ENCODE data around the gene ABCC6. TPM values are rescaled to one million over a fixed set of nuclear protein-coding genes. Genes with fewer than 3 reads are reported as not detected.
"Not testable (repeated sequence)": the region's sequence is repeated elsewhere in the genome, so short reads cannot be mapped to it uniquely, and the experiment has no call there.

Gene ABCC6
- total RNA-seq, 1 experiment from 2014 or later = 1.1 TPM

GRCh38 chr16:16154281-16154951 is 68.9 kb downstream of the ABCC6 start:
- no peak overlapping the region for H2AK5ac ChIP-seq (ENCODE audit: insufficient read length, low read length)

DNA sequence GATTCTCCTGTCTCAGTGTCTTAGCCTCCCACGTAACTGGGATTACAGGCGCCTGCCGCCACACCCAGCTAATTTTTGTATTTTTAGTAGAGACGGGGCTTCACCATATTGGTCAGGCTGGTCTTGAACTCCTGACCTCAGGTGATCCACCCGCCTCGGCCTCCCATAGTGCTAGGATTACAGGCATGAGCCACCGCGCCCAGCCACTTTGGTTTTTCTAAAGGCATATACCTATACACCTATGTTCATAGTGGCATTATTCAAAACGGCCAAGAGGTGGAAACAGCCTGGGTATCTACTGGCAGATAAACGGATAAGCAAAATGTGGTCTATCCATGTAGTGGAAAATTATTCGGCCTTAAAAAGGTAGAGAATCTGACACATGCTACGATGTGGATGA is 70.3 kb downstream of the ABCC6 start:
- H2BK12ac ChIP-seq (ENCODE audit: insufficient read length, low read depth, low read length); H2BK5ac ChIP-seq (ENCODE audit: insufficient read length, low read length); H3K4me3 Mint-ChIP-seq; H3K23me2 ChIP-seq (ENCODE audit: insufficient read length, low read depth, low read length, poor library complexity, severe bottlenecking); H3K14ac ChIP-seq (ENCODE audit: insufficient read depth, low read length); H2BK15ac ChIP-seq (ENCODE audit: low read depth, low read length); H3K4me1 Mint-ChIP-seq; H2BK20ac ChIP-seq (ENCODE audit: low read depth, low read length, poor library complexity, severe bottlenecking); H4K8ac ChIP-seq (replicated peaks; ENCODE audit: insufficient read length, low read depth, low read length); H2BK120ac ChIP-seq (ENCODE audit: low read depth, low read length, poor library complexity, severe bottlenecking); H3T11ph ChIP-seq (ENCODE audit: low read length); H4K91ac ChIP-seq (ENCODE audit: insufficient read length, low read depth, low read length); H3K4me1 ChIP-seq (ENCODE audit: insufficient read depth, low read length); H3K27ac Mint-ChIP-seq; H3K4ac ChIP-seq (ENCODE audit: low read depth, low read length); H3K4me2 ChIP-seq (ENCODE audit: insufficient read depth, insufficient read length, low read length); H3K56ac ChIP-seq (ENCODE audit: insufficient read length, low read depth, low read length); DNase-seq; H3K27me3 ChIP-seq (ENCODE audit: insufficient read depth, low read length); H3K9ac ChIP-seq (ENCODE audit: extremely low read depth, insufficient read length, low read length); H4K5ac ChIP-seq (ENCODE audit: insufficient read length, low read depth, low read length); H3K9me3 ChIP-seq (ENCODE audit: control insufficient read depth, low read depth, low read length); H3K36me3 Mint-ChIP-seq (ENCODE audit: insufficient read depth in 1 of 3, low read depth in 3 of 3); H3K79me1 ChIP-seq (ENCODE audit: insufficient read depth, low read depth, low read length, poor library complexity, severe bottlenecking); H3K27me3 Mint-ChIP-seq (ENCODE audit: low read depth); H3K27ac ChIP-seq (ENCODE audit: insufficient read length, low read depth, low read length); H2AFZ ChIP-seq (ENCODE audit: low read length); H2AK5ac ChIP-seq (ENCODE audit: insufficient read length, low read length); H3K18ac ChIP-seq (ENCODE audit: insufficient read length, low read depth, low read length); H3K79me2 ChIP-seq (ENCODE audit: insufficient read depth, low read length); H3K23ac ChIP-seq (ENCODE audit: insufficient read length, low read depth, low read length); H4K20me1 ChIP-seq (ENCODE audit: control insufficient read depth, insufficient read depth, insufficient read length): not testable (repeated sequence)
- no CpG with 5 or more reads among the region's 12 CpGs for WGBS (ENCODE audit: extremely low coverage, insufficient read length, low lambda C conversion rate)
- peaks cover 4 to 12% of the 10 kb centered on the region in 2 experiments for H3K9me3 Mint-ChIP-seq

More at GRCh38 chr16:16154281-16154951, 68.9 kb downstream of the ABCC6 start:
- H3K4me3 Mint-ChIP-seq = no peak overlapping the region
- no peaks in the 10 kb centered on the region for H3K27me3 ChIP-seq (ENCODE audit: insufficient read depth, low read length)
- no peak overlapping the region for H3K23ac ChIP-seq (ENCODE audit: insufficient read length, low read depth, low read length)
- no peaks in the 10 kb centered on the region for H3K79me1 ChIP-seq (ENCODE audit: insufficient read depth, low read depth, low read length, poor library complexity, severe bottlenecking)
- no peak overlapping the region for H3T11ph ChIP-seq (ENCODE audit: low read length)
- TF ChIP-seq, protein P1, sequence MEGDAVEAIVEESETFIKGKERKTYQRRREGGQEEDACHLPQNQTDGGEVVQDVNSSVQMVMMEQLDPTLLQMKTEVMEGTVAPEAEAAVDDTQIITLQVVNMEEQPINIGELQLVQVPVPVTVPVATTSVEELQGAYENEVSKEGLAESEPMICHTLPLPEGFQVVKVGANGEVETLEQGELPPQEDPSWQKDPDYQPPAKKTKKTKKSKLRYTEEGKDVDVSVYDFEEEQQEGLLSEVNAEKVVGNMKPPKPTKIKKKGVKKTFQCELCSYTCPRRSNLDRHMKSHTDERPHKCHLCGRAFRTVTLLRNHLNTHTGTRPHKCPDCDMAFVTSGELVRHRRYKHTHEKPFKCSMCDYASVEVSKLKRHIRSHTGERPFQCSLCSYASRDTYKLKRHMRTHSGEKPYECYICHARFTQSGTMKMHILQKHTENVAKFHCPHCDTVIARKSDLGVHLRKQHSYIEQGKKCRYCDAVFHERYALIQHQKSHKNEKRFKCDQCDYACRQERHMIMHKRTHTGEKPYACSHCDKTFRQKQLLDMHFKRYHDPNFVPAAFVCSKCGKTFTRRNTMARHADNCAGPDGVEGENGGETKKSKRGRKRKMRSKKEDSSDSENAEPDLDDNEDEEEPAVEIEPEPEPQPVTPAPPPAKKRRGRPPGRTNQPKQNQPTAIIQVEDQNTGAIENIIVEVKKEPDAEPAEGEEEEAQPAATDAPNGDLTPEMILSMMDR (conservative IDR thresholded peaks at IDR 0.05) = no peak
- WGBS (ENCODE audit: extremely low coverage, insufficient read length, low lambda C conversion rate) = no CpG with 5 or more reads among the region's 18 CpGs
- H2BK12ac ChIP-seq (ENCODE audit: insufficient read length, low read depth, low read length) = no peak overlapping the region
- peaks cover 0 to under 1% of the 10 kb centered on the region in 2 experiments; a peak in 1 of 4 replicates for H3K4me1 Mint-ChIP-seq
- H4K91ac ChIP-seq (ENCODE audit: insufficient read length, low read depth, low read length) = no peak overlapping the region
- H4K5ac ChIP-seq (ENCODE audit: insufficient read length, low read depth, low read length) = no peak overlapping the region
- H3K4me1 ChIP-seq (ENCODE audit: insufficient read depth, low read length) = no peaks in the 10 kb centered on the region
- no peak for DNase-seq
- H2AFZ ChIP-seq (ENCODE audit: low read length) = no peak overlapping the region
- H3K27ac ChIP-seq (ENCODE audit: insufficient read length, low read depth, low read length) = no peak overlapping the region
- no peaks in the 10 kb centered on the region for H3K79me2 ChIP-seq (ENCODE audit: insufficient read depth, low read length)
- H2BK20ac ChIP-seq (ENCODE audit: low read depth, low read length, poor library complexity, severe bottlenecking) = no peak overlapping the region
- no peaks in the 10 kb centered on the region for H4K20me1 ChIP-seq (ENCODE audit: control insufficient read depth, insufficient read depth, insufficient read length)
- H3K18ac ChIP-seq (ENCODE audit: insufficient read length, low read depth, low read length) = no peak overlapping the region
- H3K56ac ChIP-seq (ENCODE audit: insufficient read length, low read depth, low read length) = no peak overlapping the region
- peaks cover 2% of the 10 kb centered on the region; the same call in 1 of the 2 replicates for H3K27me3 Mint-ChIP-seq (ENCODE audit: low read depth)
- H3K36me3 Mint-ChIP-seq (ENCODE audit: insufficient read depth in 1 of 3, low read depth in 3 of 3) = peaks cover 0 to 10% (median 4%) of the 10 kb centered on the region in 3 experiments; a peak in 5 of 7 replicates
- H2BK15ac ChIP-seq (ENCODE audit: low read depth, low read length) = no peak overlapping the region
- H3K4ac ChIP-seq (ENCODE audit: low read depth, low read length) = no peak overlapping the region
- H2BK120ac ChIP-seq (ENCODE audit: low read depth, low read length, poor library complexity, severe bottlenecking) = no peak overlapping the region
- no peak overlapping the region for H4K8ac ChIP-seq (replicated peaks; ENCODE audit: insufficient read length, low read depth, low read length)
- no peak overlapping the region for H3K9ac ChIP-seq (ENCODE audit: extremely low read depth, insufficient read length, low read length)
- peaks cover 20% of the 10 kb centered on the region for H3K9me3 ChIP-seq (ENCODE audit: control insufficient read depth, low read depth, low read length)
- H3K23me2 ChIP-seq (ENCODE audit: insufficient read length, low read depth, low read length, poor library complexity, severe bottlenecking) = no peaks in the 10 kb centered on the region
- no peak overlapping the region for H3K4me2 ChIP-seq (ENCODE audit: insufficient read depth, insufficient read length, low read length)
- H3K14ac ChIP-seq (ENCODE audit: insufficient read depth, low read length) = no peak overlapping the region
- no peak overlapping the region for H2BK5ac ChIP-seq (ENCODE audit: insufficient read length, low read length)
- H3K9me3 Mint-ChIP-seq = peaks cover 18 to 24% of the 10 kb centered on the region in 2 experiments
- H3K27ac Mint-ChIP-seq = no peak overlapping the region
